ENCODE results near the gene TM2D3.

Gene TM2D3

DNA sequence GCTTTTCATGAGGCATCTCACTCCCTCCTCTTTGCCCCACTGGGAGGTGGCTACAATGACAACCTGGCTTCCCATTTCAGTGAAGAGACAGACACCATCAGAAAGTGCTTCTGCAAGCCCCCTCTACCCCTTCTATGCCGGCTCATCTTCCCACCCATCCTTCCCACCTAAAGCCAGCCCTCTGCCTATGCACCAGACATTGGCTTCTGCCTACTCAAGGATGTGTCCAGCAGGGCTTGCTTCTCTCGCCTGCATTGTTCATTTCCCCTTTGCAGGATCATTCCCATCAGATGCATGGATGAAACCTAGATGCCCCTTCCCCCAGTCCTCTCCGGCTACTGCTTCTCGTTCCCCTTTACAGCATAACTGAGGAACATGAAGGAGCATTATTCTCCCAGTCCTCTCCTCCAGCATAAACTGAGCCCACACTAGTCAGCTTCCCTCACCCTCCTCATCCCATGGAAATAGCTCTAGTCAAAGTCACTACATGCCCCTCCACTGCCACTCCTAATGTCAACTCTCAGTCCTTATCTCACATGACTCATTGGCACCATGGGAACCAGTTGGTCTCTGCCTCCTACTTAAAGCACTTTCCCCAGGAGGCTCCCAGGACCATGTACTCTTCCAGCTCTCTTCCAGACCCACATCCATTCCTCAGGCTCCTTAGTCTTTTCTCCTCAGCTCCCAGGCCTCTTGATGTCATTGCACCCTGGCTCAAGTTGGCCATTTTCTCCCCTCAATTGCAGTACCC is 47.9 kb downstream of the TM2D3 start:
- DNase-seq (ENCODE audit: low spot score) = no peak

DNA sequence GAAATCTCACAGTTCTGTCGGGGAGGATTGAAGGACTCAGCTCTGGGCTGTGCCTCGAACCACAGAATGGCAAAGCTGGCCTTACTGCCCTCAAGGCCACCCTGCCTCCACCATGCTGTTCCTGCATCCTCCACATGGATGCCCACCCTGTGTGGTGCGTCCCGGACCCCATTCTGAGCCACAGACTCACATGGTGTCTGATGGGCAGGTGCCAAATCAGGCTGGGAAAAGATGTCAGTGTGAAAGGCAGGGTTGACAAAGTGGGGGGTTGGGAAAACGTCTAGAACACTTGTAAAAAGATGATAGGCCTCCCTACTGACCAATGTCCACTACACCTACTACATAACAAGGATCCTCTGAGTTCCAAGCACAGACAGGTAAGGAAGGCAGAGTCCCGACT is 49.4 kb downstream of the TM2D3 start:
- no peak for DNase-seq (ENCODE audit: low spot score)

DNA sequence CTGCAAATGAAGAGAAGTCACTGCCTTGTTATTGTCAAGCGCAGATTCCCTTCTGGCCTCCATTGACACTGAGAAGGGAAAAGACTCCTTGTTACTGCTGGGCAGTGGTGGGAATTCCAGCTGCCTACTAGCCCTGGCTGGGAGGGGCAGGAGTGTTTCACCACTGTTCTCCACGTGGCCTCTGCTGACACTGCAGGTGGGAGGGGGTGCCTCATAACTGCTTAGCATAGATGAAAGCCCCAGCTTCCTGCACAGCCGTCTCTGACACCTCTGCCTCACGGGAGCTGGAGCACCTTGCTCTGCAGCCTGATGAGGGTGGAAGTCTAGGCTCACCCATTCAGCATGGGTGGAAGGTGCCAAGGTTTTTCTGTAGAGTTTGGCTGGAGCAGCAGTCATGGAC is 52.1 kb downstream of the TM2D3 start:
- no peak for DNase-seq (ENCODE audit: low spot score)

DNA sequence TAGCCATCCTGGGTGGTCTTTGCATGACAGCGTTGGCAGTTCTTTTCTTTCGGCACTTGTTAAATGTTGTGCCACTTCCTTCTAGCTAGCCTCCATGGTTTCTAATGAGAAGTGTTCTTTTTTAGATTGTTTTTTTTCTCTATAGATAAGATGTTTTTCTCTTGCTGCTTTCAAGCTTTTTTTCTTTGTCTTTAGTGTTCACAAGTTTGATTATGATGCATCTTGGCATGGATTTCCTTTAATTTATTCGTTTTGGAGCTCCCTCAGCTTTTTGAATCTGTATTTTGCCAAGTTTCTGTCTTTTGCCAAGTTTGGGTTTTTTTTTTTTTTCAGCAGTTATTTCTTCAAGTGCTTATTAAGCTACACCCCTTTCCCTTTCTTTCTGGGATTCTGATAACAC is 53.1 kb downstream of the TM2D3 start:
- no peak for DNase-seq (ENCODE audit: low spot score)

DNA sequence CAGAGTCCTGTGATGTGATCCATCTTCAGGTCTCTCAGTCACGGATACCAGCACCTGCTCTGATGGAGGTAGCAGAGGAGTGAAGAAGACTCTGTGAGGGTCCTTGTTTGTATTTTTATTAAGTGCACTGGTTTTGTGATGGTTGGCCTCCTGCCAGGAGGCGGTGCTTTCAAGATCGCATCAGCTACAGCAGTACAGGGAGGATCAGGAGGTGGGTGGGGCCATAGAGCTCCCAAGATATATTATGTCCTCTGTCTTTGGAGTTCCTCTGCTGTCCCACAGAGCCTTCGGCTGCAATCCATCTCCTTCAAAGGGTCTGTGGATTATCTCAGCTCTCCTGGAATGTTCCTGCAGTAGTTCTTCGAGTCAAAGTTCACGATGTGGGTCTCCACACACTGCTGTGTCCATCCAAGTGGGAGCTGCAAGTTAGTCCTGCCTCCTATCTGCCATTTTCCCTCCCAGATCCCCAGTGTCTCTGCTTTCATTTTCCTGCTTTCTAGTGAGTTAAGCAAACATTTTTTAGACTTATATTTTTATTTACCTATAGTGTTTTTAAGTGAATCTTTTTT is 54.7 kb downstream of the TM2D3 start:
- DNase-seq (ENCODE audit: low spot score) = no peak

DNA sequence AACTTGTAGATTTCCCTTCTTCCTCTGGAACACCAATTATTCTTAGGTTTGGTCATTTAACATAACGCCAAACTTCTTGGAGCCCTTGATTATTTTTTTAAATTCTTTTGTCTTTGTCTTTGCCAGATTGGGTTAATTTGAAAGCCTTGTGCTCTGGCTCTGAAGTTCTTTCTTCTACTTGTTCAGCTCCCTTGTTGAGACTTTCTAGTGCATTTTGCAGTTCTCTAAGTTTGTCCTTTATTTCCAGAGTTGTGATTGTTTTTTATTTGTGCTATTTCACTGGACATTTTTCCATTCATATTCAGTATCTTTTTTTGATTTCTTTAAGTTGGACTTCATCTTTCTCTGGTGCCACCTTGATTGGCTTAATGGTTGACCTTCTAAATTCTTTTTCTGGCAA is 55.5 kb downstream of the TM2D3 start:
- DNase-seq (ENCODE audit: low spot score) = no peak

Data from CD4-positive, alpha-beta T cell treated with Interleukin-2 at 100 ng/mL for 4 hours (primary cell).